Measurements from ENCODE around the gene ST13.

Gene ST13

DNA sequence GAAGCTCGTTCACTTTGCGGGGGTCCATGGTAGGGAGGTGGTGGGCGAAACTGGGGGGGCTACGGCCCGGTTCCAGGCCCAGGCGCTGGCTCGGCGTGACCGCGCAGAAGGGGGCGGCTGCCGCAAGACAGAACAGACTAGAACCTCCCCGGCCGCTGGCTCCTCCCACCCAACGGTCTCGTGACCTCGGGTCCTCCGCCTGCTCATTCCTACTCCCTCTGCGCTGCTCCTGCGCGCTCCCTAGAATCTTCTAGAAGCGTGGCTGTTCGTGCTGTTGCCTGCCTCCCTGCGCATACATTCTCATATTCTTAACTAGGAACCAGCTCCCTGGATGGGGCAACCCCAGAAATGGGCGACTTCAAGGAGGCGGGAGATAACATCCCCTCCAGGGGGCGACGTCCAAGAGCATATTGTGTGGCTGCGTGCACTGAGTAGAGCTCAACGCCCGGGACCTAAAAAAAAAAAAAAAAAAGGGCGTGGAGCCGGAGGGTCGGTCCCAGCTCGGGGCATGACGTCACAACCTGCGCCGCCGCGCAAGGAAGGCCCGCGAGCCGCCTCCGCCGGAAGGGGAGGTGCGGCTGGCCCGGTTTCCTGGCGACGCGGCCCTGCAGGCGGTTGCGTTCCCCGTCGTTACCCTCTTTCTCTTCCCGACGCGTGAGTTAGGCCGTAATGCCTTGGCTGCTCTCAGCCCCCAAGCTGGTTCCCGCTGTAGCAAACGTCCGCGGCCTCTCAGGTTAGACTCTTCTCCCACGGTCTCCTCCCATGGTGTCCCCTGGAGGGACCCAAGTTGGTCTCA is at the start of gene ST13, which contains the start of gene XPNPEP3:
TSS of gene ST13 (minus strand) at position 127 of the 796 bp plus-strand sequence. CDS start at position 28, 99 bp downstream.
TSS of gene XPNPEP3 (plus strand) at position 636 of the 796 bp plus-strand sequence. CDS start at position 670, 34 bp downstream.
- Histone ChIP-seq H3K27me3 (ENCODE audit: control insufficient read depth in 5 of 5, insufficient read depth in 4 of 5, low read length in 5 of 5) (no peaks in the 10 kb centered on the region), H3K27ac (ENCODE audit: low read depth, low read length) (peak within 1 kb of the TSS; percentile 100), H3K4me3 (ENCODE audit: low read depth in 1 of 5, low read length in 5 of 5) (peak within 1 kb of the TSS; percentile 76 to 98 (median 94)), H3K36me3 (ENCODE audit: control insufficient read depth in 5 of 5, insufficient read depth in 5 of 5, low read length in 5 of 5) (peaks cover 0 to 9% (median 3%) of the 10 kb centered on the region in 5 donors), H3K9ac (ENCODE audit: low read length in 5 of 5) (peak within 1 kb of the TSS; percentile 98 to 99 (median 99)), H3K9me3 (ENCODE audit: control insufficient read depth in 5 of 5, low read length in 5 of 5) (no peaks in the 10 kb centered on the region), H3K4me1 (ENCODE audit: control insufficient read depth in 5 of 5, insufficient read depth in 5 of 5, low read length in 5 of 5) (peaks cover 3 to 59% (median 52%) of the 10 kb centered on the region in 5 donors)

DNA sequence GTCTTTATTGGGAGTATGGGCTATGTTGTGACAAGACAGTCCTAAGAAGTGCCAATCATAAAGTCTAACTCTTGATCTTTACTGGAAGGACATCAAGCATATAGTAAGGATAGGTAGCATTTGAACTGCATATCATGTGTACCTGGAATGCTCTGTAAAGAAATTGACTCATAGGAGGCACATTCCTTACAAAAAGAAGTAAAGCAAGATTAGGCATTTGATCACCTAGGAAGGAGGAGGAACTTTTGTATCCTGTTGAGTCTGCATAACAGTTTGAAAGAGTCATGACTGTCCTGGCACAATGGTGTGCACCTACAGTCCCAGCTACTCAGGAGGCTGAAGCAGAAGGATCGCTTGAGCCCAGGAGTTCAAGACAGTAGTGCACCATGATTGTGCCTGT is 47.7 kb upstream of the ST13 start:
- Histone ChIP-seq H3K4me3 (ENCODE audit: low read depth in 1 of 5, low read length in 5 of 5) (no peak overlapping the region), H3K9me3 (ENCODE audit: control insufficient read depth in 5 of 5, low read length in 5 of 5) (no peaks in the 10 kb centered on the region), H3K27me3 (ENCODE audit: control insufficient read depth in 5 of 5, insufficient read depth in 4 of 5, low read length in 5 of 5) (no peaks in the 10 kb centered on the region), H3K36me3 (ENCODE audit: control insufficient read depth in 5 of 5, insufficient read depth in 5 of 5, low read length in 5 of 5) (peaks cover 3 to 45% (median 18%) of the 10 kb centered on the region in 5 donors), H3K27ac (ENCODE audit: low read depth, low read length) (no peak overlapping the region), H3K9ac (ENCODE audit: low read length in 5 of 5) (no peak overlapping the region), H3K4me1 (ENCODE audit: control insufficient read depth in 5 of 5, insufficient read depth in 5 of 5, low read length in 5 of 5) (peaks cover 0 to 2% (median 0%) of the 10 kb centered on the region in 5 donors)

DNA sequence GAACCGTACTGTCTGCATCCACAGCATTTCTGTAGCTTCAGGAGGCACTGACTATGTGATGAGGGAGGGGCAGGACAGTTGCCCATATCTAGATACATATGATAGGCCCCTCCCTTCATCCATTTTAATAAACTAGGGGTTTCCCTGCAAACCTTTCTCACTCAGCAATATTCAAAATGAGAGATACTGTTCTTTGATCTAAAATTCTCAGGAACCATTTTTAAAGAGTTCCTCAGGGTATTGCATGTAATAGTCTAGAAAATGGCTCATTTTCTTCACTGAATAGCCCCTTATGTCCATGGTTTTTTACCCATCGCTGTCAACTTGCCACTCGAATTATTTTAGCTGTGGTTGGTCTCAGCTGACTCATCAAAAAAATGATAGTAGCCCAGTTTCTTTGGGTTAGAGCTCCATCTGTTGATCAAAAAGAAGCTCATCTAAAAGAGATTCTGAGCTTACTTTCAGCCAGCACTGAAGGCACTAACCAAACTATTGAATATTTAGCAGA is 42.5 kb upstream of the ST13 start:
- peaks cover 4 to 16% (median 10%) of the 10 kb centered on the region in 5 donors for H3K36me3 ChIP-seq (ENCODE audit: control insufficient read depth in 5 of 5, insufficient read depth in 5 of 5, low read length in 5 of 5)
- H3K27ac ChIP-seq (ENCODE audit: low read depth, low read length) = no peak overlapping the region
- H3K4me3 ChIP-seq (ENCODE audit: low read depth in 1 of 5, low read length in 5 of 5) = no peak overlapping the region
- no peaks in the 10 kb centered on the region for H3K27me3 ChIP-seq (ENCODE audit: control insufficient read depth in 5 of 5, insufficient read depth in 4 of 5, low read length in 5 of 5)
- H3K4me1 ChIP-seq (ENCODE audit: control insufficient read depth in 5 of 5, insufficient read depth in 5 of 5, low read length in 5 of 5) = peaks cover 0 to 5% (median 0%) of the 10 kb centered on the region in 5 donors
- H3K9me3 ChIP-seq (ENCODE audit: control insufficient read depth in 5 of 5, low read length in 5 of 5) = no peaks in the 10 kb centered on the region
- H3K9ac ChIP-seq (ENCODE audit: low read length in 5 of 5) = peak overlapping the region in 1 of 5 donors; percentile 41

DNA sequence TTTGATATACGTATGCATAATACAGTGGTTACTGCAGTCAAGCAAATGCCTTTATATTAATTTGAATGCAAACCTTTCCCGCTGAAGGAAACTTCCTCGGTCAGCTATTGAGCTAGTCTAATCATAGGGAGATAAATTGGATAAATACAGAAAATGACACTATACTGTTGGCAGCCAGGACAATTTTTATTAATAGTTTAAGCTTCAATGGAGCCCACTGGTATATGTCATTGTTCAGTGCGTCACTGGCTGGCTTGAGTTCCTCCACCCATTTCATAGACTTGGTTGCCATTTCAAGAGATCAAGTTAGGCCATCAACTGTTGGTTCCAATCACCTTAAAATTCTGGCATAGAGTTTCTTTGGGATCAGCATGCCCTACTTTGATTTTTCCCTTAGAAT is 38.0 kb upstream of the ST13 start:
- Histone ChIP-seq H3K4me3 (ENCODE audit: low read depth in 1 of 5, low read length in 5 of 5) (no peak overlapping the region), H3K36me3 (ENCODE audit: control insufficient read depth in 5 of 5, insufficient read depth in 5 of 5, low read length in 5 of 5) (peaks cover 11 to 30% (median 13%) of the 10 kb centered on the region in 5 donors), H3K27ac (ENCODE audit: low read depth, low read length) (no peak overlapping the region), H3K9ac (ENCODE audit: low read length in 5 of 5) (no peak overlapping the region), H3K27me3 (ENCODE audit: control insufficient read depth in 5 of 5, insufficient read depth in 4 of 5, low read length in 5 of 5) (no peaks in the 10 kb centered on the region), H3K4me1 (ENCODE audit: control insufficient read depth in 5 of 5, insufficient read depth in 5 of 5, low read length in 5 of 5) (peaks cover 0 to 5% (median 0%) of the 10 kb centered on the region in 5 donors), H3K9me3 (ENCODE audit: control insufficient read depth in 5 of 5, low read length in 5 of 5) (no peaks in the 10 kb centered on the region)

DNA sequence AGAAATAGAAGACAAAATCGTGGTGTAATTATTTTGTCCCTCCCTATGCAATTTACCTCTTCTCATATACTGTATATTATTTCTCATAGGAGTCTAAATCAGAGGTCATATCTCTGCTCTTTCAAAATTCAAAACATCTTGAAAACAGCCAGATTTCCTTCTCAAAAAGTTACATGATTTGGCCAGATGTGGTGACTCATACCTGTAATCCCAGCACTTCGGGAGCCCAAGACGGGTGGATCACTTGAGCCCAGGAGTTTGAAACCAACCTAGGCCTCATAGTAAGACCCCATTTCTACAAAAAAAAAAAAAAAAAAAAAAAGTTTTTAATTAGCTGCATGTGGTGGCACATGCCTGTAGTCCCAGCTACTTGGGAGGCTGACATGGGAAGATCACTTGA is 34.4 kb upstream of the ST13 start:
- H3K4me3 ChIP-seq (ENCODE audit: low read depth in 1 of 5, low read length in 5 of 5) = no peak overlapping the region
- H3K27ac ChIP-seq (ENCODE audit: low read depth, low read length) = no peak overlapping the region
- no peaks in the 10 kb centered on the region for H3K4me1 ChIP-seq (ENCODE audit: control insufficient read depth in 5 of 5, insufficient read depth in 5 of 5, low read length in 5 of 5)
- H3K9me3 ChIP-seq (ENCODE audit: control insufficient read depth in 5 of 5, low read length in 5 of 5) = no peaks in the 10 kb centered on the region
- no peak overlapping the region for H3K9ac ChIP-seq (ENCODE audit: low read length in 5 of 5)
- peaks cover 31 to 58% (median 42%) of the 10 kb centered on the region in 5 donors for H3K36me3 ChIP-seq (ENCODE audit: control insufficient read depth in 5 of 5, insufficient read depth in 5 of 5, low read length in 5 of 5)
- no peaks in the 10 kb centered on the region for H3K27me3 ChIP-seq (ENCODE audit: control insufficient read depth in 5 of 5, insufficient read depth in 4 of 5, low read length in 5 of 5)

DNA sequence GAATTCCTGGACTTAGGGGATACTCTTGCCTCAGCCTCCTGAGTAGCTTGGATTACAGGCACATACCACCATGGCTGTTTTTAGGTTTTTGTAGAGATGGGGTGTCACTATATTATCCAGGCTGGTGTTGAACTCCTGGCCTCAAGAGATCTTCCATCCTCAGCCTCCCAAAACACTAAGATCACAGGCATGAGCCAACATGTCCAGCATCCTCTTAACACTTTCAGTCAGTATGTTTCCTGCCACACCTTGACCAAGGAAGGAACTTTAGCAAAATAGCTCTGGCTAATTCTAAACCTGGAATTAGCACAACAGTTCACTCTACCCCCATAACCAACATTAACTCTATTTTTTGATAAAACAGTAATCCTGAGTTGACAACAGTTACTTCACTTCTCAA is 32.7 kb upstream of the ST13 start:
- Histone ChIP-seq H3K4me3 (ENCODE audit: low read depth in 1 of 5, low read length in 5 of 5) (no peak overlapping the region), H3K4me1 (ENCODE audit: control insufficient read depth in 5 of 5, insufficient read depth in 5 of 5, low read length in 5 of 5) (no peaks in the 10 kb centered on the region), H3K27ac (ENCODE audit: low read depth, low read length) (no peak overlapping the region), H3K27me3 (ENCODE audit: control insufficient read depth in 5 of 5, insufficient read depth in 4 of 5, low read length in 5 of 5) (no peaks in the 10 kb centered on the region), H3K36me3 (ENCODE audit: control insufficient read depth in 5 of 5, insufficient read depth in 5 of 5, low read length in 5 of 5) (peaks cover 30 to 64% (median 46%) of the 10 kb centered on the region in 5 donors), H3K9ac (ENCODE audit: low read length in 5 of 5) (no peak overlapping the region), H3K9me3 (ENCODE audit: control insufficient read depth in 5 of 5, low read length in 5 of 5) (no peaks in the 10 kb centered on the region)

DNA sequence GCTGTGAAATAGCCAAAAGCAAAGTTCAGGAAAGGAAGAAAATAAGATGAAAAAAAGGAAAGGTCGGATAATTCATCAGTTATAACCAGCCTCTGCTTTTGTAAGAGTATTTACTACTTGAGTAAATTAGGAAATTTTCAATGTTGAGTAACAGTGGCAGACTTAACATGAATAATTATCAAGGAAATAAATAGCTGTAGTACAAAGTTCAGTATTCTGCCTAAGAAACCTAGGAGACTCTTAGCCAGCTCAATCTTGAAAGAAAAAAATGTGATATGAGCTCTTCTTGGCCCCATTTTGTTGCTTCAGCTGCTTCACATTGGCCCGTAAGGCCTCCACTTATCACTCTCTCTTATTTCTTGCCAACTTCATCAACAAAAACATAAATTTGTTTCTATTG is 22.5 kb upstream of the ST13 start:
- Histone ChIP-seq H3K9ac (ENCODE audit: low read length in 5 of 5) (peak overlapping the region in 1 of 5 donors; percentile 47), H3K9me3 (ENCODE audit: control insufficient read depth in 5 of 5, low read length in 5 of 5) (no peaks in the 10 kb centered on the region), H3K4me3 (ENCODE audit: low read depth in 1 of 5, low read length in 5 of 5) (no peak overlapping the region), H3K27ac (ENCODE audit: low read depth, low read length) (peak overlapping the region; percentile 77), H3K27me3 (ENCODE audit: control insufficient read depth in 5 of 5, insufficient read depth in 4 of 5, low read length in 5 of 5) (no peaks in the 10 kb centered on the region), H3K4me1 (ENCODE audit: control insufficient read depth in 5 of 5, insufficient read depth in 5 of 5, low read length in 5 of 5) (peaks cover 0 to 6% (median 0%) of the 10 kb centered on the region in 5 donors), H3K36me3 (ENCODE audit: control insufficient read depth in 5 of 5, insufficient read depth in 5 of 5, low read length in 5 of 5) (peaks cover 0 to 26% (median 22%) of the 10 kb centered on the region in 5 donors)

DNA sequence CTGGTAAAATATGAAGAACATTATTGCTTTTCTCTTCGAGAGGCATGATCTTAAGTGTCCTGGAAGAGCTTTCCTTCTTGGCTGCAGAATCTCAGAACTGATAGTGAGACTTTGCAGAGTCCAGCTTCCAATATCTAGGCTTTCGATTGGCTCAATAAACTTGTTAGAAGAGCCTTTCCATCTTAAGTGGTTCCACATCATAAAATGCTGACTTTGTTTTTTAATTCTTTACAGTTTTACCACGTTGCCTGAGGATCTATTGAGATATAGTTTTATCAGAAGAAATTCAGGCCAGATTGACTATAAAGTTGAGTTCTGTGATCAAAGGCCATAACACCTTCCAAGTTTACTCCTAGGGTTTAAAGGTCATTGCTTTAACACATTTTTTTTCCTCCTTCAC is 21.0 kb upstream of the ST13 start:
- Histone ChIP-seq H3K27ac (ENCODE audit: low read depth, low read length) (peak overlapping the region; percentile 77), H3K36me3 (ENCODE audit: control insufficient read depth in 5 of 5, insufficient read depth in 5 of 5, low read length in 5 of 5) (peaks cover 0 to 19% (median 15%) of the 10 kb centered on the region in 5 donors), H3K4me3 (ENCODE audit: low read depth in 1 of 5, low read length in 5 of 5) (no peak overlapping the region), H3K9ac (ENCODE audit: low read length in 5 of 5) (no peak overlapping the region), H3K27me3 (ENCODE audit: control insufficient read depth in 5 of 5, insufficient read depth in 4 of 5, low read length in 5 of 5) (no peaks in the 10 kb centered on the region), H3K4me1 (ENCODE audit: control insufficient read depth in 5 of 5, insufficient read depth in 5 of 5, low read length in 5 of 5) (peaks cover 0 to 6% (median 0%) of the 10 kb centered on the region in 5 donors), H3K9me3 (ENCODE audit: control insufficient read depth in 5 of 5, low read length in 5 of 5) (no peaks in the 10 kb centered on the region)

DNA sequence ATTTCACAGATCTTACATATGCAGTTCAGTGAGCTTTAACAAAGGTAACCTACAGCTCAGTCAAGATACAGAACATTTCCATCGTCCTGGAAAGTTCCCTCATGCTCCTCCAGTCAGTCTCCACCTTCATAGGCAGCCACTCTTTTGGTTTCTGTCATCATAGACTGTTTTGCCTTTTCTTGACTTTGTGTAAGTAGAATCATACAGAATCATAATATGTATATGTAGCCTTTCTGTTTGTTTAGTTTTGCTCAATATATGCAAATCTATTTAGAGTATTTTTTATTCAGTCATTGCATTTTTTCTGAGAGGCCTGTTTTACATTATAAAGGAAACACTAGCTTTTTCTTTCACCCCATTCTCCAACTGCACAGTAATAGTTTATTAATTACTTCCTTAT is 20.5 kb upstream of the ST13 start:
- Histone ChIP-seq H3K9ac (ENCODE audit: low read length in 5 of 5) (no peak overlapping the region), H3K4me1 (ENCODE audit: control insufficient read depth in 5 of 5, insufficient read depth in 5 of 5, low read length in 5 of 5) (peaks cover 0 to 6% (median 0%) of the 10 kb centered on the region in 5 donors), H3K27ac (ENCODE audit: low read depth, low read length) (peak overlapping the region; percentile 77), H3K4me3 (ENCODE audit: low read depth in 1 of 5, low read length in 5 of 5) (no peak overlapping the region), H3K27me3 (ENCODE audit: control insufficient read depth in 5 of 5, insufficient read depth in 4 of 5, low read length in 5 of 5) (no peaks in the 10 kb centered on the region), H3K36me3 (ENCODE audit: control insufficient read depth in 5 of 5, insufficient read depth in 5 of 5, low read length in 5 of 5) (peaks cover 0 to 16% (median 9%) of the 10 kb centered on the region in 5 donors), H3K9me3 (ENCODE audit: control insufficient read depth in 5 of 5, low read length in 5 of 5) (no peaks in the 10 kb centered on the region)

DNA sequence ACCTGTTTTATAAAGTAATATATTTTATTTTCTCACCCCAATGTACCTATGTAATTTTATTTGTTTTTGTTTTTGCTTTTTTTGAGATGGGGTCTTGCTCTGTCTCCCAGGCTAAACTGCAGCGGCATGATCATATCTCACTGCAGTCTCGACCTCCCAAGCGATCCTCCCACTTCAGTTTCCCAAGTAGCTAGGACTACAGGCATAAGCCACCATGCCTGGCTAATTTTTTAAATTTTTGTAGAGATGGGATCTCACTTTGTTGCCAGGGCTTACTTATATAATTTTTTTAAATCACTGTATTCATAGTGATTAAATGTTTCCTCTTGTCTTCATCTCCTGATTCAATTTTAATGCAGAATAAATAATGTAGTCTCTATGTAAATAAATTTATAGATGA is 18.7 kb upstream of the ST13 start:
- Histone ChIP-seq H3K4me1 (ENCODE audit: control insufficient read depth in 5 of 5, insufficient read depth in 5 of 5, low read length in 5 of 5) (peaks cover 0 to 6% (median 0%) of the 10 kb centered on the region in 5 donors), H3K27me3 (ENCODE audit: control insufficient read depth in 5 of 5, insufficient read depth in 4 of 5, low read length in 5 of 5) (no peaks in the 10 kb centered on the region), H3K9ac (ENCODE audit: low read length in 5 of 5) (no peak overlapping the region), H3K27ac (ENCODE audit: low read depth, low read length) (no peak overlapping the region), H3K4me3 (ENCODE audit: low read depth in 1 of 5, low read length in 5 of 5) (no peak overlapping the region), H3K36me3 (ENCODE audit: control insufficient read depth in 5 of 5, insufficient read depth in 5 of 5, low read length in 5 of 5) (peaks cover 7 to 24% (median 11%) of the 10 kb centered on the region in 5 donors), H3K9me3 (ENCODE audit: control insufficient read depth in 5 of 5, low read length in 5 of 5) (no peaks in the 10 kb centered on the region)

All from subcutaneous abdominal adipose tissue (tissue), 5 donors.